GM18870 (cell line): ENCODE measurements around the gene TMEM30A.
A peak's percentile ranks its signal among the peaks of the same experiment; 100 is the strongest.

Experiments
- ATAC-seq: cut with Tn5 transposase; IDR thresholded peaks from one replicate; pipeline ENCODE4 v1.9.1; 2021; ENCODE audit warnings: moderate library complexity; ENCODE audit not compliant: unreplicated experiment

TMEM30A gene

DNA sequence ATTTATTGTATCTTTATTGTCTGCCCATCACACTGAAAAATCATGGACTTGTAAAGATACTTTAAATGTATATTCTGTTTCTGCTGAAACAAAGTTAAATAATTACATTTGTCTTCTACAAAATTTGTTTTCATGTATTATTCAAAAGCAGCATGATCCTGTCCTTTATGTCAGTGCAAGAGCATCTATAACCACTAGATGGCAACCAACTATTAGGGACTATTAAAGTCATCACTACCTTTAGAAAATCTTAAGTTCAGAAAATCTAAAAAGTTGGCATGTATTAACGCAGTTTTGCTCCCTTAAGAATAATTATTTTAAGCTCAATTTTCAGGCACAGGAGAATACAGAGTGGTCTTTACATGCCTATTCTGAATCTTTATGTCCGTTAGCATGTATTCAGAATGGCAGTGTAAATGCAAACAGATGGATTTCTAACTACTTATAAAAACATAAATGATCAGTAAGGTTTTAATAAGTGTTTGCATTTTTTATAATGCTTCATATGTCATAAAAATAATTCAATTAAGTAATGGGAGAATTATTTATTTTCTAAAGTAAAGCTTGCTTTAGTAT, 17.8 kb downstream of the TMEM30A start:
- peak; percentile 77 for ATAC-seq

DNA sequence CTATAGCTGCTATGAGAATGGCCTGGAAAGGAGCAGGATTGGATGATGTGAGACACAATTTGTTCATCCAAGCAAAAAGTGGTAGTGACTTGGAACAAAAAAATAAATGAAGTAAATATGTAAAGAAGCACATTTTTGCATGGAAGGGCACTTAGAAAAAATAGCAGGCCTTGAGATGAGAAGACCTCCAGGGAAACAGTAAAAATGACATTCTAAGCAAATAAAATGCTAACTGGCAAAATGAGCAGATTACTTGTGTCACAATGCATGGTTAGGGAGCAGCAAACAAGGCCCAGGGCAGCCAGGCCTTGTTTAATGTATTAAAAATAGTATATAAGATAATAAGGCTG, 21.2 kb downstream of the TMEM30A start:
- ATAC-seq = no peak

DNA sequence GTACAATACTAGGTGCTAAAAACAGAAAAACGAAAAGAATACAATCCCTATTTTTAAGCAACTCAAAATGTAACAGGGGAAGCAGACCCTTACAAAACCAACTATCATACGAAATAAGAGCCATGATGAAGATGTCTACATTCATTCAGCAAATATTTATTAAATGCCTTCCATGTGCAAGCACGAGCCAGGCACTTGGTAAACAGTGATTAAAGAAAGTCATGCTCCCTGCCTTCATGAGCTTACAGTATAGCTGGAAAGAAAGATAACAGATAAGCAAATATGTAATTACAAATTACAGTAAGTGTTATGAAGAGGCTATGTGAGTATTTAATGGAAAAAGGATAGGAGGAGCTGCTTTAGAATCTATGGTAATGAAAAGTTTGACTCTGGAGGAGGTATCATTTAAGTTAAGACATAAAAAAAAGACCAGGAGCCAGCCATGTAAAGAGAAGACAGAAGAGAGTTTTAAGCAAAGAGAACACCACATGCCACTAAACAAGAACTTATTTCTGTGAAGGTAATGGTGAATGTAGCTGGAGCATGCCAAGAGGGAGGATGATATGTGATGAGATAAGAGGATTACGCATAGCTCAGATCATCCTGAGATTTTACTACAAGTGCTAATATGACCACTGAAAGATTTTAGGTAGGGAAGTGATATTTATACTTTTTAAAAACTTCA, 21.7 kb downstream of the TMEM30A start:
- ATAC-seq = no peak

DNA sequence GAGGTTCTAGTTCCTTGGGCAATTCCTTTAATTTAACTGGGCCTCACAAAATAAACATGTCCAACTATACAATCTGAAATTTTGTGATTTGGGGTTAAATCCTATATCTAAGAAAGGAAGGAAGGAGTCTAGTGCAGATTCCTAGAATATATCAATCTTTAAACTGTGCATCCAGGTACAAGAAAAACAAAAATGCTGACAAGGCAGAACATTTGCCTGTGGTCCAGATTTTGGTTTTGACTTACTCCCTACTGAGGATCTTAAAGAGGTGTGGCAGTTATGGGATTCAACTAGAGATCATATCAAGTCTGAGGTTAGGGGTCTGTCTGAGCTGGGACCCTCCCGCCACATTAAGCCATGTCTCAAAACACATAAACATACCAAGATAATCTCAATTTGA, 23.3 kb downstream of the TMEM30A start:
- no peak for ATAC-seq

DNA sequence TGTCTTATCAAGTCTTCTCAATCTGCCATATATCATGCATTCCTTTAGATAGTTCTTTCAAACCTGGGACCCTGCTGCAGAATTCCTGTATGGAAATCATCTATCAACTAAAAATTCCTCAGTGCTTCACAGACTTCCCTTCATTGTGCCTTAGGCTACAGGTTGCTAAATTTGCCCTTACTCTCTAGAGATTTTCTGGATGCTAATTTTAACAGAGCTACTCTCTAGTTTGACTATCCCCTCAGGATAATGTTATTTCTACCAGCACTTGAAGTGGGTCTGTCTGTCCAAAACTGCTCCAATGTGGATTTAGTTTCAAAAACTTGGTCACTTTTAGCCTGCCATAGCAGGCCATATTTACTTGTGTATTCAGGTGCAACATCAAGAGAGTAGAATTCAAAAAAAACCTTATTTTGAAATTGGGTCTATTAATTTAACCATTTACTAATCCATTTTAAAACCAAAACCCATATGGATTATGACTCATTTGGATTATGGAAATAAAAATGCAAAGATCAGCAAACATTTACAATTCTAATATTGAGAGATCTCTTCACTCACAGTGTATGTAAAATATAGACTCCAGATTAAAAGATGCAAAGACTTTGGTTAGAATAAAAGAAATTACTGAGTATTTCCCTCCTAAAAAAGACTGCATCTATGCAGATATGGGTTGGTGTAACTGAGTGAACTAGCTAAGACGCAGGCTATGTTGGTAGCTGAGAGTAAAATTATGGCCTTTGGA, 27.1 kb downstream of the TMEM30A start:
- no peak for ATAC-seq

DNA sequence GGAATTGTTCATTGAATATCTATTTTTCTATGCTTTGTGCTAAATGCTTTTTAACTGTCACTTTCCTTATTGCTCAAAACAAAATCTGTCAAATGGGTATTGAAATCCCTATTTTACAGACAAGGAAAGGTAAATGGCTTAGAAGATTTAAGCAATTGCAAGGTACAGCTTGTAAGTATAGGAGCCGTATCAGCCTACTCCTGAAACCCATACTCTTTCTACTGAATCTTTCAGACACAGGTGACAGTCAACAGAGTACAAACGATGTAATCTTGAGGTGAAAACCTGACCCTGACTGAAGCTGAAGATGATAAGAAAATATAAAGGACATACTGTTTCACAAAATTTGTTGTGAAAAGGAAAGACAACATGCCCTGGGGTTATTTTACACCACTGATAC, 34.0 kb downstream of the TMEM30A start:
- ATAC-seq = no peak

DNA sequence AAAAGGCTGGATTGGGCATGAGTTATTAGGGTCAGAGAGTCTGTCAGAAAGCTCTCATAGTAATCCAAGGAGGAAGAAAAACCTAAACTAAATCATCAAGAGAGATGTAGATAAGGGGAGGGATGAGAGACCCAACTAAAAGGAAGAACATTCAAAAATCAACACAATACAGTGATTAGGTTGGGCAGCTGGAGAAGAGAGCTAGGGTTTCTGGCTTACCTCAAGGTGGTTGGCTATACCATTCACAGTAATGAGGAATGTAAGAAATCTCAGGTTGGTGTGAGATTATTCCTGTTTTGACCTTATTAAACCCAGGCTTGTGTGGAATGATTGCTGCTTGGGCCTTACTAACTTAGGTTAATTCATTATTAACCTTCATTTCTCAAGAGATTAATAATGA, 34.8 kb downstream of the TMEM30A start:
- no peak for ATAC-seq

DNA sequence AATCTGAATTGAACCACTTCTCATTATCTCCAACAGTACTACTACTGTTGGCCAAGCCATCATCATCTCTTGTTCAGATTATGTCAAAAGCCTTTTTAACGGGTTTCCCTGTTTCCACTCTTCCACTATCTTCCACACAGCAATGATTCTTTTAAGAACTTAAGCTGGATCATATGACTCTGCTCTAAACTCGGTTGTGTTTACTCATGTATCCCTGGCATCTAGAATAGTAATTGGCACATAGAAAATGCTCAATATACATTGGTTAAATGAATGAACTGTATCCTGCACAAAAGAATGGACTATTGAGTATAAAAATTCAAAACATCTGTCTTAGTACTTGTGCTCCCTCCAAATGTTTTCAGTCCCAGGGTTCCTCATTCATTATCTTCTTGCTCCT, 38.2 kb downstream of the TMEM30A start:
- ATAC-seq = no peak

DNA sequence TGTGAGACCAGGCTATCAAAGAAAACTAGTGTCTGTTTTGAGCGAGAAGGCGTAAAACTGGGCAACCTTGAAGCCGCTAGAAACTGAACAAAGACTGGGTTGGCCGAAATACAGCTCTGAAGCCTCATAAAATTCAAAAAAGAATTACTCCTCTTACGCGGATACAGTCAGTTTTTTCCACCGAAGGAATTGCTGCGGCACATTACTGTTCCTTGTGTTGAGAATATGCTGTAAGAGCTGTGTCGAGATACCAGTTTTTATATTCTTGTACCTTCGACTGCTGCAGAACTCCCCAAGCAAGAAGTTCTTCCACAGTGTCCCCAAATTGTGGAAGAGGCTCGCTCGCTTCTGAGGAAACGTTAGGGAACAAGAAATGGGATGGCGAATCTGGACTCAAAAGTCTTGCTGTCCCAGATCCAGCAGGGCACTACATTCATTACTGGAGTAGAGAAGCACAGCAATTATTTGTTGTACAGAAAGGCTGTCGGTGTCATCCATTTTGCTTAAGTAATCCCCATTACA, 40.5 kb downstream of the TMEM30A start:
- no peak for ATAC-seq

DNA sequence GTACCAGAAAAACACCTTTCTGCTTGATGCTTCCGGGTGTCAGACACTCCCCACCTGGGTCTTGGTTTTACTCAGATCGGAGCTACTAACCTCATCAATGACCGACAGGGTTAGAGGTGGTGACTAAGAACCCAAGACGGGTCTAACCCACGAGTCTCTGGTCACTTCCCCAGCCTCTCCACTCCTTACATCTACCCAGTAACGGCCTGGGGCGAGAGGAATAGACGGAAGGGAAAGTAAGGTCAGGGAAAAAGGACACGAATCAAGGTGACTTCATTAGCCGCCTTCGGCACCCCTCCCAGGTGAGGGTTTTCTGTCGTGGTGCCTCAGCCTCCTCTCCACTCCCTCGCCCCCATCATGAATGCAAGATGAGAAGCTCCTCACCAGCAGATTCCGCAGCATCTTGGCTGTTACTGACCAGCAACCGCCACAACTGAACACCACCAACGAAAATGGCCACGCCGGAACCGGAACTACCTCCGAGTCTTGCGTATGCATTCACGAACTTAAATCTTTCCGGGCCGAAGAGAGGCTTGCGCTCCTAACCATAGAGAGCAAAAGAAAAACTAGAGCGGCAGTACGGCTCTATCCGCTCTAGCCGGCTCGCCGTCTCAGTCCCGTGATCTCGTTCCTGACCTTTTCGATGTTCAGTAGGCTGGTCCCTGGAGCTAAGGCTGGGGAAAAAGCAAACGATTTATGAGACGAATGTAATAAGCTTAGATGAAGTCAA, 41.1 kb downstream of the TMEM30A start, which contains the start of gene COX7A2:
TSS of gene COX7A2 (minus strand) at position 469 of the 730 bp plus-strand sequence. CDS start at position 402, 67 bp downstream.
- peak; percentile 94 for ATAC-seq

DNA sequence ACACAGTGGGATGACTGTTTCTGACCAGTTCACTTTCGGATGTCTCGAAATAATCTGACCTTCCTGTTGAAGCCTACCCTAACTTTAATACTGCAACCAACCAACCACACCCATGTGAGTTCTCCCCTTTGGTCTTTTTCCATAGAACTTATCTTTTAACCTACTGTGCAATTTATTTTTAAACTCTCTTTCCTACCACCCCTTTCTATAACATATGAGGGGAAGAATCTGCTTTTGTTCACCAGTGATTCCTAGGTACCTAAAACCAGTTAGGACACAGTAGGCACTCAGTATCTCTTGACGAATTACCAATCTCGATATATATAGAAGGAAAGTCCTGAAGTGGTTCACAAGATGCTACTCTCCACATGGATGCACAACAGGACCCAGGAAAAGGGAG, 48.0 kb downstream of the TMEM30A start:
- no peak for ATAC-seq

DNA sequence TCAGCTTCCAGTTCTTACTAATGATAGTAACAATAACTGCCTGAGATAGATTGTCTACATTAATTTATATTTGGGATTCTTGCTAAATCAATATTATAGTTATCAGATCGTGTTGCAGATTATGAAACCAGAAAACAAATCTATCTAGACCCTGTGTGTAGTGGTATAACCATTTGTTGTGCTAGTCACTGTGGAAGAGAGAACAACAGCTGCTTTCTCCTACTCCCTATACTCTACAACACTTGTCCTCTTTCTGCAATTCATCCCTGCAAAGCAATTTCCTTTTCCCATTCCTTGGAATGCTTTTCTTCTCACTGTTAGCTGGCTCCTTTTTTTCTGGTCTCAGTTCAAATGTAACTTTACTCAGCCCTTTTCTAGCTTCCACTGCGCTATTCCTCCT, 49.3 kb downstream of the TMEM30A start:
- ATAC-seq = no peak

DNA sequence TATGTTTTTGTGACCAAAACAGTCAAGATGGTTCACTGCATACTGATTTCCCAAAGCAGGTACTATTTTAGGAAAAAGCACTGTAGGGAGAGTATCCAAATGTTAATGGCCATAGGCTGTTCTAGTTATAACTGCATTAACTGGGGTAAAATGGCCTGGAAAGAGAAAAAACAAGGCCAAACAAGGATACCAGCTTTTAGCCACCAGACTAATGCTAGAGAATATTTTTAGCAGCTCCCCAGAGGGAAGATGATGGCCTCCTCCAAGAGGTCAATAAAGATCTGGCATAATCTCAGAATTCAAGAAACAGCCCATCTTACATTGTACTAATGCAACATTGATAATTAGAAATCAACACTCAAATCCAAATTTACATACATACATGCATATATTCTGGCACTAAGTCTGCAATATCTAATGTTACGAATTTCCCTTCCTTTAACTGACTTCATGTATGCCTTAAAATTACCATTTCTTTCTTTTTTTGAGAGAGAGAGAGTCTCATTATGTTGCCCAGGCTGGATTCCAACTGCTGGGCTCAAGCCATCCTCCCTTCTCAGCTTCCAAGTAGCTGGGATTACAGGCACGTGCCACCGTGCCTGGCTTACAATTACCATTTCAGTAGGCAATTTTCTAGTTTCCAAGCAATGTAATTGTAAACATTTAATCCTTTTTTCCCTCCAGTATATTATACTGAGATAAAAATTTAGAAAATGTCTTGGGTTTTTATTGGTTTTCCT, 50.3 kb downstream of the TMEM30A start:
- ATAC-seq = no peak

DNA sequence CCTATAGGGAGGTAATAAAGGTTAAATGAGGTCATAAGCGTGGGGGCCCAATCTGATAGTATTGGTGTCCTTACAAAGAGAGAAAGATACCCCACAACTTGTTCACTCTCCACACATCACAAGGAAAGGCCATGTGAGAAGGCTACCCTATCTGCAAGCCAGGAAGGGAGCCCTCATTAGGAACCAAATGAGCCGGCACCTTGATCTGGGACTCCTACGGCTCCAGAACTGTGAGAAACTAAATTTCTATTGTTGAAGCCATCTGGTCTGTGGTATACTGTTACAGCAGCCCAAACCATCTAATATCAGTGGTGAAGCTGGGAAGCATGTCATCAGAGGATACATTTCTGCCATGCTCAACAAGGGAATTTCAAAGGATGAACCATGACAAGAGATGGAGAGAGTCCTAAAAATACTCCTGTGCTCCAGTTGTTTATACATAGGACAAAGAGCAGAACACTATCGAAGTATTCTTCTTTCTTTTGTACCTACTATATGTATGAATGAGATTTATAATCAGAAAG, 51.4 kb downstream of the TMEM30A start:
- no peak for ATAC-seq

DNA sequence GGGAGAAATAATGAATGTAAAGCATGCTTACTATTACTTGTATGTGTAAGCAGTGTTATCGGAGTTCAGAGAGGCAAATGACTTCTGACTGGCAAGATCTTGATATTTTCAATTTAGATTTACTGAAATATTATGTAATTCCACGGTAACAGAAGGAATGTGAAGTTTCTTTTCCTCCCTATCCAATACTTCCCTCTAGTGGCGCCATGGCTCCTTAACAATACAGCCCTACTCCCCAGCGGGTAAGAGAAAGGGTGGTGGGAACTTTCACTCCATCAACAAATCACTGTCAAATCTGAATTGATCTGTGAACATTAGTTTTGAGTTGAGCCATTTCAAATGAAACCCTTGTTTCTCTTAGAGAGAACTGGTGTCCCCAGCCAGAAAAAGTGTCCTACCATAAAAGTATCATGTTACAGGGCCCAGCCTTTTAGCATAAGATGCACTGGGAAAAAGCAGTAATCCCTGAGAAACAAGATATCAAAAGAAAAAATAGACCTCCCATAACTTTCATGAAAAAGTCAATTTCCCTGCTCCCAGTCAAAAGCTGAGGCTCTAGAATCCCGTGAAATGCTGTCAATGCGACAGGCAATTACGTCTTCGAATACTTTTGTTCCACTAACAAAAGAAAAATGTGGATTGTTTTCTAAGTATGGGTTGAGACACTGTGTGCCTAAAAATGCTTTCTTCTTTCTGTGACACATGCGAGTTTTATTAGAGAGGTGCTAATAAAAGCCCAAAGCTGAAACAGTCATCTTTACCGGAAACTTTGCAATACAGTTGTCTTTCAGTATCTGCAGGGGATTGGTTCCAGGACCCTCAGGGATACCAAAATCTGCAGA, 53.9 kb downstream of the TMEM30A start:
- no peak for ATAC-seq

DNA sequence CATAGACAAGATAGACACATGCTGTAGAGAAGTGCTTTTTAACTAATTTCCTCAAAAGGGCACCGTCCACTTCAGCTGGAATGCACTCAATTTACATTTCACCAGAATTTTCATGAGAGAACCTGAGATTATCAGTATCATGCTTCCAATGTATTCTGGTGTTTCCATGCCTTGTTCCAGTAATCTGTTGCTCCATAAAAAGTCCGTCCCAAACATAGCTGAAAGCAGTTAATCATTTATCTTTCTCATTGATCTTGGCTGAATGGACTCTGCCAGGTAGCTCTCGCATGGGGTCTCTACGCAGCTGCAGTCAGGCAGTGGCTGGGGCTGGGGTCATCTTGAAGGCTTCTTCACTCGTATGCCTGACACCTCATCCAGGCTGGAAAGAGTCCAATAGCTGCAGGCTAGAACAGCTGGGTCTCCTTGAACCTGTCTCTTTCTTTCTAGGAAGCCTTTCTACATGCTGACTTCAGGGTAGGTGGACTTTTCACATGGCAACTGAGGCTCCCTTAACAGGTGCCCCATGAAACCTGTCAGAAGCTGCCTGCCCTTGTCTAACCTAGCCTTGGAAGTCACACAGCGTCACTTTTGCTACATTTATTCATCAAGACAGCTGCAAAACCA, 60.2 kb downstream of the TMEM30A start:
- ATAC-seq = no peak

DNA sequence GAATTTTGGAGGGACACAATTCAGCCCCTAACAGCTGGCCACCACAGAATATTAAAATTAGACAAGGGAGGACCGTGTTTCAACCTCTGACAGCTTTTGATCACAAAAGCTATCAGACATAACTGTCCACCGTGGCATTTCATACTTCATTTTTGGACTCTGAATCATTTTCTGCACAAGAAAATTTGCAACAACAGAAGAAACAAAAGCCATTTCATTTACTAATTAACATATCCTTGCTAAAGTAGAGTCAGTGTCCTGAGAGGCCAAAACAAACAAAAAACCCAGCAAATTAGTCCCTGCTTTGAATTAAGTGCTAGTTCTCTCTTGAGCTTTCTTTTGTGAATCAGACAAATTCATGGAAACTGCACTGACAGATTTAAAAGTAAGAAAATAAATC, 61.2 kb downstream of the TMEM30A start:
- ATAC-seq = no peak

DNA sequence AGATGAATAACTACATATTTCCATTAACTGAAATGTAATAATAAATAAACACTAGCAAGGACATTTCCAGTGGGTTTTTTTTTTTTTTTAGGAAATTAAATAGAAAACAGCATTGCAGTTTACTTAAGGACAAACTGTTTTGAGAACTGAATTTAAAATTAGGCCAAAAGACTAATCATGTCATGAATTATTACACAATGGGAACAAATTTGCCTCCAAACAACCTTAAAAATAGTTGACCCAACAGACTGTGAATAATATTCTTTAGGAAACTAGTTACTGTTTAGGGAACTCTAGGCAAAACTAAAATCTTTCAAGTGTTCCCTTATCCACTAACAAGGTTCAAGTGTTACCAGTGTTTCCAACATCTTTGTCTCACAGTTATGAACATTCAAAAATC, 62.3 kb downstream of the TMEM30A start:
- ATAC-seq = no peak

DNA sequence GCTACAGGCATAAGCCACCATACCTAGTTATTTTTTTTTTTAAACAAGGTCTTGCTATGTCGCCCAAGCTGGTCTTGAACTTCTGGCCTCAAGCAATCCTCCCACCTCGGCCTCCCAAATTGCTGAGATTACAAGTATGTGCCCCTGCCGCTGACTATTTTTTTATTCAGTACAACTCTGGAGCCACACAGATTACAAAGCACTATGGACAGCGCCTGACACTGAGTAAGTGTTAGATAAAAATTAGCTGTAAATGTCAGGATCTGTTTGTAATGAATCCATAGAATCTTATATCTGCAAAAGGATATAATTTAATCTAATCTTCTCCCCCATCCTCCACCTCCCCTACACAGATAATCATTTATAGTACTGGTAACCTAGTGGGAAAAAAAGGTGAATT, 63.5 kb downstream of the TMEM30A start:
- no peak for ATAC-seq
